ENCODE results near the gene RANBP17. TPM values are rescaled to one million over a fixed set of nuclear protein-coding genes. Genes with fewer than 3 reads are reported as not detected.
A peak's percentile ranks its signal among the peaks of the same experiment; 100 is the strongest.

RANBP17 gene
- total and polyA plus RNA-seq, 2 of the 4 experiments (the other 2 are of a cell fraction) = 8.2 to 29.0 TPM

- no peak overlapping the region for H3K14ac ChIP-seq (replicated peaks; ENCODE audit: low read depth, low read length)
- no peak overlapping the region for H2AK9ac ChIP-seq (replicated peaks; ENCODE audit: low read depth, low read length, poor library complexity)
- peak overlapping the region; percentile 76; the same call in 1 of the 2 replicates for H3K18ac ChIP-seq (ENCODE audit: low read depth, low read length)
- in situ Hi-C loops (cut with MboI; ENCODE audit: low sequenced_read_pairs) = no loop called here
- no peaks in the 10 kb centered on the region for H3K27me3 ChIP-seq (ENCODE audit: control insufficient read depth, insufficient read depth, low read length)
- H2BK20ac ChIP-seq (ENCODE audit: low read depth, low read length) = peak overlapping the region; percentile 39; the same call in 1 of the 2 replicates
- peak overlapping the region; percentile 12; the same call in 1 of the 2 replicates for H3K4ac ChIP-seq (ENCODE audit: low read depth, low read length)
- DNase-seq (peak; percentile 39), ATAC-seq (ENCODE audit: low read depth) (peak; percentile 13; the same call in 1 of the 2 replicates)
- H2BK15ac ChIP-seq (ENCODE audit: low read depth, low read length) = peak overlapping the region; percentile 74; the same call in 1 of the 3 replicates
- H4K5ac ChIP-seq (ENCODE audit: low read depth, low read length) = no peak overlapping the region
- H3K56ac ChIP-seq (ENCODE audit: extremely low read depth, insufficient read depth, low read length) = no peak overlapping the region
- H4K8ac ChIP-seq (ENCODE audit: low read depth in 2 of 2, low read length in 2 of 2) = no peak overlapping the region; a peak in 1 of 4 replicates
- H3K9me1 ChIP-seq (ENCODE audit: insufficient read depth, low read length) = no peaks in the 10 kb centered on the region
- no peak overlapping the region for H2AFZ ChIP-seq (replicated peaks; ENCODE audit: low read length, poor library complexity)
- CTCF ChIA-PET = interaction anchor here (1.0 to 1.4 kb wide), 3 partner anchors 9 to 94 kb away, joined by 3 read pairs; no protein-coding TSS in a partner anchor
- no peak overlapping the region for H2AK5ac ChIP-seq (ENCODE audit: low read depth, low read length)
- WGBS, 2 experiments (ENCODE audit: extremely low coverage in 2 of 2, insufficient read length in 1 of 2) = no CpG with 5 or more reads among the region's 2 CpGs
- H3K27ac ChIP-seq (ENCODE audit: insufficient read depth, low read length) = no peak overlapping the region
- no peak overlapping the region for H3K9ac ChIP-seq (ENCODE audit: low read depth, low read length)
- no peak overlapping the region for H2BK120ac ChIP-seq (ENCODE audit: low read depth, low read length)
- H4K20me1 ChIP-seq (ENCODE audit: insufficient read depth, low read length) = no peaks in the 10 kb centered on the region
- dilution Hi-C loops (cut with HindIII; ENCODE audit: low sequenced_read_pairs, unreplicated experiment) = no loop called here
- intact Hi-C loops (cut with micrococcal nuclease) = no loop called here
- no peak overlapping the region for H3K4me3 ChIP-seq (ENCODE audit: insufficient read depth, low read depth, low read length)
- POLR2A ChIA-PET (ENCODE audit: unreplicated experiment) = no interaction called here
- no peak overlapping the region; the same call in 1 of the 2 replicates for H3K4me2 ChIP-seq (ENCODE audit: low read depth, low read length)
- no TSS peak for BruUV-seq (replicated peaks)
- H4K91ac ChIP-seq (ENCODE audit: insufficient read depth, low read depth, low read length) = no peak overlapping the region; the same call in 1 of the 2 replicates
- no peak for TF ChIP-seq SMC3 (IDR thresholded peaks at IDR 0.05; ENCODE audit: low read depth, low read length)
- no peak for TF ChIP-seq NFE2L2 (IDR thresholded peaks at IDR 0.05; ENCODE audit: low read depth, low read length)
- TF ChIP-seq FOS (IDR thresholded peaks at IDR 0.05; ENCODE audit: low read depth, low read length) = no peak
- no peak for TF ChIP-seq CTCF (conservative IDR thresholded peaks at IDR 0.05; ENCODE audit: low read depth, low read length)
- no peak for TF ChIP-seq USF2 (IDR thresholded peaks at IDR 0.05; ENCODE audit: low read depth, low read length)
- no peak for TF ChIP-seq BHLHE40 (IDR thresholded peaks at IDR 0.05; ENCODE audit: low read depth, low read length)
- TF ChIP-seq CHD1 (IDR thresholded peaks at IDR 0.05; ENCODE audit: low read depth, low read length) = no peak
- TF ChIP-seq CEBPB (IDR thresholded peaks at IDR 0.05; ENCODE audit: low read depth, low read length) = no peak
- TF ChIP-seq RCOR1 (IDR thresholded peaks at IDR 0.05; ENCODE audit: insufficient replicate concordance, low read length) = no peak
- TF ChIP-seq POLR2A (IDR thresholded peaks at IDR 0.05; ENCODE audit: low read depth, low read length) = no peak
- H3K79me1 ChIP-seq (ENCODE audit: low read depth in 1 of 2, low read length in 2 of 2) = peaks cover 12 to 16% of the 10 kb centered on the region in 2 experiments
- peaks cover 4% of the 10 kb centered on the region; the same call in 1 of the 2 replicates for H3K4me1 ChIP-seq (ENCODE audit: control insufficient read depth, insufficient read depth, low read length)
- peaks cover 3% of the 10 kb centered on the region for H3K36me3 ChIP-seq (ENCODE audit: control insufficient read depth, insufficient read depth, low read length)
- H3K9me3 ChIP-seq (ENCODE audit: control insufficient read depth, insufficient read depth, low read length) = no peaks in the 10 kb centered on the region
- H3K23ac ChIP-seq (ENCODE audit: low read depth, low read length) = no peak overlapping the region
- peak overlapping the region; percentile 25 for H2BK5ac ChIP-seq (ENCODE audit: low read depth, low read length, poor library complexity, severe bottlenecking)
These were observed 24.0 kb downstream of the RANBP17 start for GRCh38 chr5:170885809-170886208.

Measured in IMR-90 (cell line).